ENCODE measurements around the gene ZNF598.

ZNF598 gene

GRCh38 chr16:2006317-2006716 lies 3.3 kb downstream of the ZNF598 start (continued):
- TF ChIP-seq CSRNP3 (CRISPR knock-in tag; IDR thresholded peaks at IDR 0.05), result no peak

DNA sequence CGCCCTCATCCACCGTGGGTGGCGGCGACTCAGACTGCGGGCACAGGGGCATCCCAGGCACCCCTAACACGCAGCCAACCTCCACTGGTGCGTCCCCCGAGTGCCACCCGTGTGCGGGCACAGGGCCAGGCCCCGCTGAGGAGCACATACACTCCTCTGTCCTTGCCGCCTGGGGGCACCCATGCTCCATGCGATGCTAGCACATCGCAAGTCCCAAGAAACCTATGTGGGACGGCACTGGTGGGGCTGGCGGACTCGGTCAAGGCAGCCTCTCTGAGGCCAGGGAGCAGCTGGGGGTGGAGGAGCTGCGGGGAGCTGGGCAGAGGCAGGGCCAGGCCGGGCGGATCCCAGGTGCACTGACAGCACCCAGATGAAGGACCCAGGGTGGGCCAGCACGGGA lies 4.0 kb downstream of the ZNF598 start:
- ATAC-seq, result no peak
- TF ChIP-seq, protein P1, sequence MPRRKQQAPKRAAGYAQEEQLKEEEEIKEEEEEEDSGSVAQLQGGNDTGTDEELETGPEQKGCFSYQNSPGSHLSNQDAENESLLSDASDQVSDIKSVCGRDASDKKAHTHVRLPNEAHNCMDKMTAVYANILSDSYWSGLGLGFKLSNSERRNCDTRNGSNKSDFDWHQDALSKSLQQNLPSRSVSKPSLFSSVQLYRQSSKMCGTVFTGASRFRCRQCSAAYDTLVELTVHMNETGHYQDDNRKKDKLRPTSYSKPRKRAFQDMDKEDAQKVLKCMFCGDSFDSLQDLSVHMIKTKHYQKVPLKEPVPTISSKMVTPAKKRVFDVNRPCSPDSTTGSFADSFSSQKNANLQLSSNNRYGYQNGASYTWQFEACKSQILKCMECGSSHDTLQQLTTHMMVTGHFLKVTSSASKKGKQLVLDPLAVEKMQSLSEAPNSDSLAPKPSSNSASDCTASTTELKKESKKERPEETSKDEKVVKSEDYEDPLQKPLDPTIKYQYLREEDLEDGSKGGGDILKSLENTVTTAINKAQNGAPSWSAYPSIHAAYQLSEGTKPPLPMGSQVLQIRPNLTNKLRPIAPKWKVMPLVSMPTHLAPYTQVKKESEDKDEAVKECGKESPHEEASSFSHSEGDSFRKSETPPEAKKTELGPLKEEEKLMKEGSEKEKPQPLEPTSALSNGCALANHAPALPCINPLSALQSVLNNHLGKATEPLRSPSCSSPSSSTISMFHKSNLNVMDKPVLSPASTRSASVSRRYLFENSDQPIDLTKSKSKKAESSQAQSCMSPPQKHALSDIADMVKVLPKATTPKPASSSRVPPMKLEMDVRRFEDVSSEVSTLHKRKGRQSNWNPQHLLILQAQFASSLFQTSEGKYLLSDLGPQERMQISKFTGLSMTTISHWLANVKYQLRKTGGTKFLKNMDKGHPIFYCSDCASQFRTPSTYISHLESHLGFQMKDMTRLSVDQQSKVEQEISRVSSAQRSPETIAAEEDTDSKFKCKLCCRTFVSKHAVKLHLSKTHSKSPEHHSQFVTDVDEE (CRISPR knock-in tag; IDR thresholded peaks at IDR 0.05), result no peak
- TF ChIP-seq ZNF565 (CRISPR knock-in tag; conservative IDR thresholded peaks at IDR 0.05; ENCODE audit: low read depth) (no peak), ZFP3 (CRISPR knock-in tag; IDR thresholded peaks at IDR 0.05) (no peak), ZFP30 (CRISPR knock-in tag; IDR thresholded peaks at IDR 0.05) (no peak), OSR1 (CRISPR knock-in tag; IDR thresholded peaks at IDR 0.05) (no peak), ISL1 (CRISPR knock-in tag; IDR thresholded peaks at IDR 0.05) (no peak), ZNF70 (CRISPR knock-in tag; IDR thresholded peaks at IDR 0.05) (no peak), POU6F1 (CRISPR knock-in tag; IDR thresholded peaks at IDR 0.05; ENCODE audit: borderline replicate concordance, low read depth) (no peak), ESRRG (CRISPR knock-in tag; IDR thresholded peaks at IDR 0.05) (no peak)
- TF ChIP-seq, protein P2, sequence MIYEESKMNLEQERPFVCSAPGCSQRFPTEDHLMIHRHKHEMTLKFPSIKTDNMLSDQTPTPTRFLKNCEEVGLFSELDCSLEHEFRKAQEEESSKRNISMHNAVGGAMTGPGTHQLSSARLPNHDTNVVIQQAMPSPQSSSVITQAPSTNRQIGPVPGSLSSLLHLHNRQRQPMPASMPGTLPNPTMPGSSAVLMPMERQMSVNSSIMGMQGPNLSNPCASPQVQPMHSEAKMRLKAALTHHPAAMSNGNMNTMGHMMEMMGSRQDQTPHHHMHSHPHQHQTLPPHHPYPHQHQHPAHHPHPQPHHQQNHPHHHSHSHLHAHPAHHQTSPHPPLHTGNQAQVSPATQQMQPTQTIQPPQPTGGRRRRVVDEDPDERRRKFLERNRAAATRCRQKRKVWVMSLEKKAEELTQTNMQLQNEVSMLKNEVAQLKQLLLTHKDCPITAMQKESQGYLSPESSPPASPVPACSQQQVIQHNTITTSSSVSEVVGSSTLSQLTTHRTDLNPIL (CRISPR knock-in tag; IDR thresholded peaks at IDR 0.05; ENCODE audit: low read depth), result no peak

DNA sequence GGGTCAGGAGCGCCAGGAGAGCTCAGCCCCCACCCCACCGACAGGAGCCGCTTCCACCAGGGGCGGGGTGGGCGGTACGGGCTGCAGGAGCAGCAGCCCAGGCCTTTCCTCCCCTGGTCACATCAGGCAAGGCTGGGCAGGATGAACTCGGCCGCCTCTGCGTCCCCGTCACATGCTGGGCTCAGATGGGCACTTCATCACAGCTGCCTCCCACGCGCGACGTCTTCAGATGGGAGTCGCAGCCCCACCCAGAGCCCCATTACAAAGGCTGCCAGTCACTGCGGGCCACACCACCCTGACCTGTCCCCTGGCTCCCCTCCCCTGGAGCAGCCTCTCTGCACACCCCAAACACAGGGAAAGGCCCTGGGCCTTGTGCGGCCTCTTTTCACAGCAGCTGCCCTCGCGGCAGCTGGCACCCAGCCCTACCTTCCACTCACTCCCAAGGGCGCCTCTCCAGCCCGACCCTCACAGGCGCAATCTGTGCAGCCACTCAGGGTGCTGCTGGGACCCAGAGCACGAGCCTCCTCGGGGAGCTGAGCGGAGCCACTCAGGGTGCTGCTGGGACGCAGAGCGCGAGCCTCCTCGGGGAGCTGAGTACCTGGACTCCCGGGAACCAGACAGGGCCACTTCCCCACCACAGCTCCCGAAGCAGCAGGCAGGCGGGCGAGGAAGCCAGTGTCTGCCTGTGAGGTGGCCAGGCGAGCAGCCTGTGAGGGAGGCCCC lies 4.7 kb downstream of the ZNF598 start:
- TF ChIP-seq CSDC2 (CRISPR knock-in tag; IDR thresholded peaks at IDR 0.05) (no peak), ISL1 (CRISPR knock-in tag; IDR thresholded peaks at IDR 0.05) (no peak), ESRRG (CRISPR knock-in tag; IDR thresholded peaks at IDR 0.05) (no peak), GLIS3 (CRISPR knock-in tag; IDR thresholded peaks at IDR 0.05) (no peak), PPARA (CRISPR knock-in tag; IDR thresholded peaks at IDR 0.05; ENCODE audit: borderline replicate concordance) (no peak), ZNF565 (CRISPR knock-in tag; conservative IDR thresholded peaks at IDR 0.05; ENCODE audit: low read depth) (no peak), ZNF70 (CRISPR knock-in tag; IDR thresholded peaks at IDR 0.05) (no peak), ZFP3 (CRISPR knock-in tag; IDR thresholded peaks at IDR 0.05) (no peak), CSRNP3 (CRISPR knock-in tag; IDR thresholded peaks at IDR 0.05) (no peak), BACH2 (CRISPR knock-in tag; IDR thresholded peaks at IDR 0.05; ENCODE audit: borderline replicate concordance) (no peak), TOX (CRISPR knock-in tag; IDR thresholded peaks at IDR 0.05; ENCODE audit: borderline replicate concordance) (no peak), ARNTL (CRISPR knock-in tag; IDR thresholded peaks at IDR 0.05; ENCODE audit: borderline replicate concordance, low read depth) (no peak), TCF4 (CRISPR knock-in tag; IDR thresholded peaks at IDR 0.05; ENCODE audit: borderline replicate concordance) (no peak), SNAI2 (CRISPR knock-in tag; IDR thresholded peaks at IDR 0.05) (no peak), ZFP30 (CRISPR knock-in tag; IDR thresholded peaks at IDR 0.05) (no peak)
- TF ChIP-seq, protein P3, sequence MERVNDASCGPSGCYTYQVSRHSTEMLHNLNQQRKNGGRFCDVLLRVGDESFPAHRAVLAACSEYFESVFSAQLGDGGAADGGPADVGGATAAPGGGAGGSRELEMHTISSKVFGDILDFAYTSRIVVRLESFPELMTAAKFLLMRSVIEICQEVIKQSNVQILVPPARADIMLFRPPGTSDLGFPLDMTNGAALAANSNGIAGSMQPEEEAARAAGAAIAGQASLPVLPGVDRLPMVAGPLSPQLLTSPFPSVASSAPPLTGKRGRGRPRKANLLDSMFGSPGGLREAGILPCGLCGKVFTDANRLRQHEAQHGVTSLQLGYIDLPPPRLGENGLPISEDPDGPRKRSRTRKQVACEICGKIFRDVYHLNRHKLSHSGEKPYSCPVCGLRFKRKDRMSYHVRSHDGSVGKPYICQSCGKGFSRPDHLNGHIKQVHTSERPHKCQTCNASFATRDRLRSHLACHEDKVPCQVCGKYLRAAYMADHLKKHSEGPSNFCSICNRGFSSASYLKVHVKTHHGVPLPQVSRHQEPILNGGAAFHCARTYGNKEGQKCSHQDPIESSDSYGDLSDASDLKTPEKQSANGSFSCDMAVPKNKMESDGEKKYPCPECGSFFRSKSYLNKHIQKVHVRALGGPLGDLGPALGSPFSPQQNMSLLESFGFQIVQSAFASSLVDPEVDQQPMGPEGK (CRISPR knock-in tag; IDR thresholded peaks at IDR 0.05; ENCODE audit: borderline replicate concordance), result no peak
- TF ChIP-seq, protein P2 (CRISPR knock-in tag; IDR thresholded peaks at IDR 0.05; ENCODE audit: low read depth), result no peak
- ATAC-seq, result no peak
